OCI-LY7 (cell line): Measurements from ENCODE around the gene CCR5. TPM values are rescaled to one million over a fixed set of nuclear protein-coding genes. Genes with fewer than 3 reads are reported as not detected.
"Not testable (repeated sequence)": the region's sequence is repeated elsewhere in the genome, so short reads cannot be mapped to it uniquely, and the experiment has no call there.

Experiments used
- BruUV-seq: library from RNA; stranded (reverse); fragments of 400-500 nt; replicated peaks from 2 replicates; lab custom pipeline; 2021; lab: Mats Ljungman, UMichigan
- CTCF ChIA-PET: fragments of 300-600 bp; sonication (Branson Sonifier 250); formaldehyde crosslinking; loops from one replicate; lab custom pipeline; 2022; ENCODE audit warnings: antibody characterized with exemption; ENCODE audit not compliant: unreplicated experiment; lab: Charles Lee
- POLR2A ChIA-PET: fragments of 300-600 bp; sonication (Branson Sonifier 250); formaldehyde crosslinking; loops from one replicate; lab custom pipeline; 2022; ENCODE audit warnings: antibody characterized with exemption; lab: Charles Lee
- DNase-seq: peaks from one replicate; pipeline ENCODE4 v3.0.0-alpha.2; 2015; ENCODE audit warnings: low spot score
- H2AFZ ChIP-seq: fragments of 200-600 bp; sonication (generic), shearing (Covaris generic); 2 replicates; pipeline ENCODE4 v1.6.1; 2014; ENCODE audit warnings: mild to moderate bottlenecking, antibody characterized with exemption, low read length, moderate library complexity
- H3K27ac ChIP-seq: fragments of 200-600 bp; sonication (generic); 2 replicates; pipeline ENCODE4 v1.5.1; 2014; ENCODE audit warnings: mixed run types, low read depth, mild to moderate bottlenecking, moderate library complexity, low read length, inconsistent platforms; ENCODE audit not compliant: poor library complexity, severe bottlenecking
- H3K36me3 ChIP-seq: fragments of 200-600 bp; sonication (generic); 2 replicates; pipeline ENCODE4 v1.6.1; 2014; ENCODE audit warnings: mild to moderate bottlenecking, antibody characterized with exemption, low read length, moderate library complexity, mixed read lengths; ENCODE audit not compliant: insufficient read depth
- H3K4me1 ChIP-seq: fragments of 200-600 bp; sonication (generic); 2 replicates; pipeline ENCODE4 v1.5.1; 2014; ENCODE audit warnings: mild to moderate bottlenecking, low read length; ENCODE audit not compliant: insufficient read depth, poor library complexity, severe bottlenecking
- H3K4me2 ChIP-seq: fragments of 200-600 bp; sonication (generic); 2 replicates; pipeline ENCODE4 v1.6.1; 2014; ENCODE audit warnings: mild to moderate bottlenecking, low read length
- H3K4me3 ChIP-seq: fragments of 200-600 bp; sonication (generic); 2 replicates; pipeline ENCODE4 v1.5.1; 2014; ENCODE audit warnings: mild to moderate bottlenecking, low read depth, low read length; ENCODE audit not compliant: poor library complexity, severe bottlenecking
- H3K79me2 ChIP-seq: fragments of 200-600 bp; sonication (generic); 2 replicates; pipeline ENCODE4 v1.6.1; 2016; ENCODE audit warnings: low read depth, mild to moderate bottlenecking, low read length, moderate library complexity, mixed read lengths; ENCODE audit not compliant: insufficient read depth
- H3K9me2 ChIP-seq: fragments of 200-600 bp; sonication (generic); 2 replicates; pipeline ENCODE4 v1.6.1; 2016; ENCODE audit warnings: mild to moderate bottlenecking, low read length, mixed read lengths; ENCODE audit not compliant: insufficient read depth
- H3K9me3 ChIP-seq: fragments of 200-600 bp; sonication (generic); 2 replicates; pipeline ENCODE4 v1.6.1; 2014; ENCODE audit warnings: mild to moderate bottlenecking, mixed run types, low read length, mixed read lengths
- H4K20me1 ChIP-seq: fragments of 200-600 bp; sonication (generic); 2 replicates; pipeline ENCODE4 v1.6.1; 2014; ENCODE audit warnings: mild to moderate bottlenecking, antibody characterized with exemption, low read length, moderate library complexity, mixed read lengths; ENCODE audit not compliant: insufficient read depth
- EZH2phosphoT487 ChIP-seq: fragments of 200-600 bp; sonication (generic); IDR thresholded peaks from 2 replicates; pipeline ENCODE4 v1.6.1; 2018; ENCODE audit warnings: low read depth, borderline replicate concordance, mild to moderate bottlenecking, mixed run types, antibody characterized with exemption, low read length, moderate library complexity, mixed read lengths
- intact Hi-C: fragments of 100-400 bp; cut with micrococcal nuclease; formaldehyde crosslinking; loops from one replicate; pipeline ENCODE4 v1.10.0; 2022; ENCODE audit not compliant: unreplicated experiment
- total RNA-seq, 2 experiments: library from RNA; depleted of rRNA in 1 of 2; stranded (reverse); fragments of >200 nt in 1 of 2; shearing (Covaris generic) in 1 of 2; gene quantifications; 2 replicates each; pipeline ENCODE4 v1.2.3, GENCODE V29; 2014 to 2022
- TF ChIP-seq, protein P1 (sequence below): fragments of 200-600 bp; sonication (generic); conservative IDR thresholded peaks from 2 replicates; pipeline ENCODE4 v1.5.1; 2014; ENCODE audit warnings: mild to moderate bottlenecking, antibody characterized with exemption, low read length, moderate library complexity, mixed read lengths

CCR5 gene
- total RNA-seq, 2 experiments from 2014 or later: not detected

DNA sequence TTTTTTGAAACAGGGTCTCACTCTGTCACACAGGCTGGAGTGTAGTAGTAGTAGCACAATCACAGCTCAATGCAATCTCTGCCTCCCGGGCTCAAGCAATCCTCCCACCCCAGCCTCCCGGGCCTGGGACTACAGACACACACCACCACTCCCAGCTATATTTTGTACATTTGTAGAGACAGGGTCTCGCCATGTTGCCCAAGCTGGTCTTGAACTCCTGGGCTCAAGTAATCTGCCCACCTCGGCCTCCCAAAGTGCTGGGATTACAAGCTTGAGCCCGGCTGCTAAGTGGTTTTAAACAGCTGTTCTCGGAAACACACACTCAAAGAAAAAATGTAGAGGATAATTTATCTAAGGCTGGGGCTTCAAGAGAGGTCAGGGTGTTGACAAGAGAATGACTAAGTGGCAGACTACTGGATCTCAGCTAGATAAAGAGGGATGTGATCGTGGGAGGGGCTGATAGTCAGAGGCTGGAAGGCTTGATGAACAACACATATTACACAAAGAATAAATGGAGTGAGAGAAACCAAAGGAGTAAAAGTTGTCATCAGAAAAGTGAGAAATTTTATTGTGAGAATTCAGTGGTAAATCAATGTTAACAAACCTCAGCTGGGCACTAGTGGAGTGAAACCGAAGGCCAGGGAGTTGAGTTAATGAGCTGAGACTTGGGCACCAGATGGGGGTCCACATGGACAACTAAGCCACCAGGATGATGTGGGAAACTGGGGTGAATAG, 29.4 kb downstream of the CCR5 start:
- Histone ChIP-seq H2AFZ (no peak overlapping the region), H3K4me1 (no peaks in the 10 kb centered on the region), H3K9me3 (no peaks in the 10 kb centered on the region), H3K4me3 (no peak overlapping the region), H3K27ac (no peak overlapping the region), H4K20me1 (no peaks in the 10 kb centered on the region), H3K4me2 (no peak overlapping the region), H3K36me3 (no peaks in the 10 kb centered on the region), H3K9me2 (no peaks in the 10 kb centered on the region), H3K79me2 (no peaks in the 10 kb centered on the region)
- TF ChIP-seq, protein P1, sequence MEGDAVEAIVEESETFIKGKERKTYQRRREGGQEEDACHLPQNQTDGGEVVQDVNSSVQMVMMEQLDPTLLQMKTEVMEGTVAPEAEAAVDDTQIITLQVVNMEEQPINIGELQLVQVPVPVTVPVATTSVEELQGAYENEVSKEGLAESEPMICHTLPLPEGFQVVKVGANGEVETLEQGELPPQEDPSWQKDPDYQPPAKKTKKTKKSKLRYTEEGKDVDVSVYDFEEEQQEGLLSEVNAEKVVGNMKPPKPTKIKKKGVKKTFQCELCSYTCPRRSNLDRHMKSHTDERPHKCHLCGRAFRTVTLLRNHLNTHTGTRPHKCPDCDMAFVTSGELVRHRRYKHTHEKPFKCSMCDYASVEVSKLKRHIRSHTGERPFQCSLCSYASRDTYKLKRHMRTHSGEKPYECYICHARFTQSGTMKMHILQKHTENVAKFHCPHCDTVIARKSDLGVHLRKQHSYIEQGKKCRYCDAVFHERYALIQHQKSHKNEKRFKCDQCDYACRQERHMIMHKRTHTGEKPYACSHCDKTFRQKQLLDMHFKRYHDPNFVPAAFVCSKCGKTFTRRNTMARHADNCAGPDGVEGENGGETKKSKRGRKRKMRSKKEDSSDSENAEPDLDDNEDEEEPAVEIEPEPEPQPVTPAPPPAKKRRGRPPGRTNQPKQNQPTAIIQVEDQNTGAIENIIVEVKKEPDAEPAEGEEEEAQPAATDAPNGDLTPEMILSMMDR: no peak
- no peak for TF ChIP-seq EZH2phosphoT487
- POLR2A ChIA-PET: interaction anchor here (2.1 kb wide), 1 partner anchor 17 kb away, joined by 7 read pairs; no protein-coding TSS in a partner anchor
- CTCF ChIA-PET: no interaction called here
- intact Hi-C loops: no loop called here
- no TSS peak for BruUV-seq
- no peak for DNase-seq

- intact Hi-C loops: no loop called here
- H3K27ac ChIP-seq: no peak overlapping the region
- H3K9me3 ChIP-seq: no peaks in the 10 kb centered on the region
- H3K4me2 ChIP-seq: no peak overlapping the region
- H3K79me2 ChIP-seq: no peaks in the 10 kb centered on the region
- H3K36me3 ChIP-seq: no peaks in the 10 kb centered on the region
- no peaks in the 10 kb centered on the region for H3K4me1 ChIP-seq
- BruUV-seq: no TSS peak
- no peaks in the 10 kb centered on the region for H3K9me2 ChIP-seq
- TF ChIP-seq EZH2phosphoT487: no peak
- TF ChIP-seq, protein P1: no peak
- no peak overlapping the region for H2AFZ ChIP-seq
- H4K20me1 ChIP-seq: no peaks in the 10 kb centered on the region
- POLR2A ChIA-PET: interaction anchor here (2.1 kb wide), 1 partner anchor 17 kb away, joined by 7 read pairs; no protein-coding TSS in a partner anchor
- DNase-seq: no peak
- CTCF ChIA-PET: no interaction called here
- no peak overlapping the region for H3K4me3 ChIP-seq
Measured at GRCh38 chr3:46400846-46401245, 30.1 kb downstream of the CCR5 start.

GRCh38 chr3:46401579-46401978, 30.8 kb downstream of the CCR5 start:
- Histone ChIP-seq H4K20me1 (no peaks in the 10 kb centered on the region), H3K4me2 (no peak overlapping the region), H3K27ac (no peak overlapping the region), H3K36me3 (no peaks in the 10 kb centered on the region), H3K4me3 (no peak overlapping the region), H3K79me2 (no peaks in the 10 kb centered on the region), H2AFZ (no peak overlapping the region), H3K9me2 (no peaks in the 10 kb centered on the region), H3K9me3 (no peaks in the 10 kb centered on the region), H3K4me1 (peaks cover 6% of the 10 kb centered on the region)
- CTCF ChIA-PET: no interaction called here
- no peak for DNase-seq
- BruUV-seq: no TSS peak
- TF ChIP-seq EZH2phosphoT487: no peak
- TF ChIP-seq, protein P1: no peak
- POLR2A ChIA-PET: interaction anchor here (2.1 kb wide), 1 partner anchor 18 kb away, joined by 7 read pairs; no protein-coding TSS in a partner anchor
- intact Hi-C loops: no loop called here

DNA sequence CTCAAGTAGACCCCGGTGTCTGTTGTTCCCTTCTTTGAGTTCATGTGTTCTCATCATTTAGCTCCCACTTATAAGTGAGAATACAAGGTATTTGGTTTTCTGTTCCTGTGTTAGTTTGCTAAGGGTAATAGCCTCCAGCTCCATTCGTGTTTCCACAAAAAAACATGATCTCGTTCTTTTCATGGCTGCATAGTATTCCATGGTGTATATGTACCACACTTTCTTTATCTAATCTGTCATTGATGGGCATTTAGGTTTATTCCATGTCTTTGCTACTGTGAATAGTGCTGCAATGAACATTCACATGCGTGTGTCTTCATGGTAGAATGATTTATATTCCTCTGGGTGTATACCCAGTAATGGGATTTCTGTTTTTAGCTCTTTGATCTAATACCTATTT, 32.2 kb downstream of the CCR5 start:
- H3K4me2 ChIP-seq, POLR2A ChIA-PET, intact Hi-C loops, H3K9me3 ChIP-seq, H3K9me2 ChIP-seq, H2AFZ ChIP-seq, H3K27ac ChIP-seq, CTCF ChIA-PET, H3K79me2 ChIP-seq, H3K36me3 ChIP-seq, H3K4me3 ChIP-seq, BruUV-seq, DNase-seq, H4K20me1 ChIP-seq: not testable (repeated sequence)
- H3K4me1 ChIP-seq: peaks cover 19% of the 10 kb centered on the region
